ENCODE results near the gene IL17C.

The IL17C gene

DNA sequence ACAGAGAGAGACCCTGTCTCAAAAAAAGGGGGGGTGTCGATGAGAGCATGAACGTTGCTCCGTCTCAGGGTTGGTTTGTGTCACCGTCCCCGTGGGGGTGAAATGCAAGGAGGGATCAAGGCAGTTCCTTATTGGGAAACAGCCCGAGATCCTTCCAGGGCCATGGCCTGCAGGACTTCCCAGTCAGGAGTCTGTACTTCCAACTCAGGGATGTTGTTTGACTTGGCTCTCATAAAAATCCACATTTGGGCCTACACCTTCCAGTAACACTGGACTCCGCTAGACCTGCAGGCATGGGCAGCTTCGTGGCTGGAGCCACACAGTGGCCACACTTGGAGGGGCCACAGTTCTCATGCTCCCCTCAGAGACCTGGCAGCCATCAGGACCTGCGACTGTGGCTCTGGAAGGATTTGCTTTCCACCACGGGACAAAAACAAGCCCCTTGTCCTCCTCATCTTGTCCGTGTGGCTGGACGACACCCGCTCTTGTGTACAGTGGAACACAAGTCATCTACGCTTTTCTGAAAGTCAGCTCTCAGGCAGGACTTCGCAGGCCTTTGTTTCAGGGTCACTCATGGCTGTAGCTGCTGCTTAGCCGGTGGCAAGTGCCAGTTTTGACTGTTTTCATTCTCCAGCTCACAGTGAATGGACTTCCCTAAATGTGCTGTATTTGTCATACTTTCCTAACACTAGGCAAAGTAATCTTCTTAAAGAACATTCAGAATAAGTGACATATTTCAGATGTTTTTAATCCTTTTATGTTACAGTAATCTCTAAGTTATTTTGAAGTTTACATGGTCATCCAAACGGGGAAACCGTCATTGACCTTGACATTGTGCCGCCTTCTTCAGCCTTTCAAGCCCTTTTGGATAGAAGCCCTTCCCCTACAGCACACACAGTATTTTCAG, 24.2 kb upstream of the IL17C start:
- no peaks in the 10 kb centered on the region for H3F3A ChIP-seq (ENCODE audit: insufficient read depth)
- H3K27ac ChIP-seq (ENCODE audit: low read depth, low read length): no peak overlapping the region
- H3K9me2 ChIP-seq (replicated peaks; ENCODE audit: insufficient read depth, low read length): no peaks in the 10 kb centered on the region
- H2AFZ ChIP-seq (ENCODE audit: low read depth, low read length, severe bottlenecking): no peak overlapping the region
- H3K9ac ChIP-seq (ENCODE audit: low read length): no peak overlapping the region
- 0 out of 2 replicates have a peak, but pooled peaks cover 7% of the 10 kb centered on the region for H3K79me2 ChIP-seq (ENCODE audit: insufficient read depth, low read length)
- H4K20me1 ChIP-seq (ENCODE audit: low read depth, low read length): peaks cover 3% of the 10 kb centered on the region; the same call in 1 of the 2 replicates
- H3K4me3 ChIP-seq (ENCODE audit: insufficient read depth, low read length, poor library complexity, severe bottlenecking): no peak overlapping the region
- no peaks in the 10 kb centered on the region for H3K9me3 ChIP-seq (ENCODE audit: insufficient read depth, low read length)
- TF ChIP-seq EZH2phosphoT487 (conservative IDR thresholded peaks at IDR 0.05; ENCODE audit: low read length) (no peak), CTCF (IDR thresholded peaks at IDR 0.05; ENCODE audit: insufficient read depth, low read length, poor library complexity, severe bottlenecking) (no peak)
- H3K4me2 ChIP-seq (ENCODE audit: low read depth, low read length, poor library complexity, severe bottlenecking): no peak overlapping the region
- no peaks in the 10 kb centered on the region for H3K36me3 ChIP-seq (ENCODE audit: low read length)
- no peaks in the 10 kb centered on the region for H3K27me3 ChIP-seq (ENCODE audit: low read length)

DNA sequence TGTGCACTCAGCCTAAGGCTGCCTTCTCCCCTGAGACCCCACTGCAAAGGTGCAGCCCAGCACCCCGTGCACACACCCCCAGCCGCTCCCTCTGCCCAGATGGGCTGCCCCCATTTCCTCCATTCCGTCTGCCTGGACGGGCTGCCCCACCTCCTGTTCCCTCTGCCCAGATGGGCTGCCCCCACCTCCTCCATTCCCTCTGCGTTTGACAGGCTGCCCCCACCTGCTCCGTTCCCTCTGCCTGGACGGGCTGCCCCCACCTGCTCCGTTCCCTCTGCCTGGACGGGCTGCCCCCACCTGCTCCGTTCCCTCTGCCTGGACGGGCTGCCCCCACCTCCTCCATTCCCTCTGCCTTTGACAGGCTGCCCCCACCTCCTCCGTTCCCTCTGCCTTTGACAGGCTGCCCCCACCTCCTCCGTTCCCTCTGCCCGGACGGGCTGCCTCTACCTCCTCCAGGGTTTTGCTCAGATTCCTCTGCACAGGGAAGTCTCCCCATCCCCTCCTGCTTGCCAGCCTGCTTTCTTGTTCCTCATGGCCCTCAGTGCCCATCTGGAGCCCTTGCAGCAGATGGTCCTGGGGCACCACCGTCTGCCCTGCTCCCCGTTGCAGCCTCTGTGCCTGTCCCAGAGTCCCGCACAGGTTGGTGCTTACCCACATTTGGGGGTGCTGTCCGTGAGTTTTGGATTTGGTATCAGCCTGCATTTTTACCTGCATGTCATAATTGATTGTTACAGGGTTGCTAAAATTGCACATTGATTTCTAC, 23.4 kb upstream of the IL17C start:
- H3K36me3 ChIP-seq (ENCODE audit: low read length): no peaks in the 10 kb centered on the region
- TF ChIP-seq EZH2phosphoT487 (conservative IDR thresholded peaks at IDR 0.05; ENCODE audit: low read length): no peak
- TF ChIP-seq CTCF (IDR thresholded peaks at IDR 0.05; ENCODE audit: insufficient read depth, low read length, poor library complexity, severe bottlenecking): no peak
- no peak overlapping the region for H3K4me3 ChIP-seq (ENCODE audit: insufficient read depth, low read length, poor library complexity, severe bottlenecking)
- H3K9ac ChIP-seq (ENCODE audit: low read length): no peak overlapping the region
- no peaks in the 10 kb centered on the region for H3K9me2 ChIP-seq (replicated peaks; ENCODE audit: insufficient read depth, low read length)
- H3K27ac ChIP-seq (ENCODE audit: low read depth, low read length): no peak overlapping the region
- H3K27me3 ChIP-seq (ENCODE audit: low read length): no peaks in the 10 kb centered on the region
- no peak overlapping the region for H2AFZ ChIP-seq (ENCODE audit: low read depth, low read length, severe bottlenecking)
- no peaks in the 10 kb centered on the region for H3F3A ChIP-seq (ENCODE audit: insufficient read depth)
- H4K20me1 ChIP-seq (ENCODE audit: low read depth, low read length): peaks cover 3% of the 10 kb centered on the region; the same call in 1 of the 2 replicates
- H3K79me2 ChIP-seq (ENCODE audit: insufficient read depth, low read length): 0 out of 2 replicates have a peak, but pooled peaks cover 7% of the 10 kb centered on the region
- no peak overlapping the region for H3K4me2 ChIP-seq (ENCODE audit: low read depth, low read length, poor library complexity, severe bottlenecking)
- H3K9me3 ChIP-seq (ENCODE audit: insufficient read depth, low read length): no peaks in the 10 kb centered on the region

DNA sequence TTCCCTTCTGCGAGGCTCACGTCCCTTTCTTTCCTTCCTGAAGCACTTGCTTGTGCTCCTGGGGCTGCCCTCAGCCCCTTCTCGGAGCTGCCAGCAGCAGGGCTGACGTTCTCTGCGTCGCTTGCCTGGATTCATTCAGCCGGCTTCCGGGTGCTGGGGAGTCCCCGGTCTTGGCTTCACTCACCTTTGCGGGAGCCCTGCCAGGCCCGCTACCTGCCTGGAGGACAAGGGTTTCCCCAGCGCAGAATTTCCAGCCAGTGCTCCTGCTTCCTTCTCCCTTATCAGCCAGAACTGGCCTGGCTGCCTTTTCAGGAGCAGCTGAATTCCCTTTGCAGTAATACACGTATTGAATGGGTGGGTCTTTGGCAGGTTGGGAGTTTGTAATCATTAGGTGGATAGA, 22.1 kb upstream of the IL17C start:
- H3K36me3 ChIP-seq (ENCODE audit: low read length): no peaks in the 10 kb centered on the region
- H3K9ac ChIP-seq (ENCODE audit: low read length): no peak overlapping the region
- no peaks in the 10 kb centered on the region for H3K9me3 ChIP-seq (ENCODE audit: insufficient read depth, low read length)
- 0 out of 2 replicates have a peak, but pooled peaks cover 7% of the 10 kb centered on the region for H3K79me2 ChIP-seq (ENCODE audit: insufficient read depth, low read length)
- H3K27ac ChIP-seq (ENCODE audit: low read depth, low read length): no peak overlapping the region
- no peaks in the 10 kb centered on the region for H3F3A ChIP-seq (ENCODE audit: insufficient read depth)
- peaks cover 3% of the 10 kb centered on the region; the same call in 1 of the 2 replicates for H4K20me1 ChIP-seq (ENCODE audit: low read depth, low read length)
- TF ChIP-seq EZH2phosphoT487 (conservative IDR thresholded peaks at IDR 0.05; ENCODE audit: low read length) (no peak), CTCF (IDR thresholded peaks at IDR 0.05; ENCODE audit: insufficient read depth, low read length, poor library complexity, severe bottlenecking) (no peak)
- H3K9me2 ChIP-seq (replicated peaks; ENCODE audit: insufficient read depth, low read length): no peaks in the 10 kb centered on the region
- H2AFZ ChIP-seq (ENCODE audit: low read depth, low read length, severe bottlenecking): no peak overlapping the region
- no peak overlapping the region for H3K4me3 ChIP-seq (ENCODE audit: insufficient read depth, low read length, poor library complexity, severe bottlenecking)
- H3K27me3 ChIP-seq (ENCODE audit: low read length): no peaks in the 10 kb centered on the region
- no peak overlapping the region for H3K4me2 ChIP-seq (ENCODE audit: low read depth, low read length, poor library complexity, severe bottlenecking)

All from SU-DHL-6 (cell line).